Endothelial cell of umbilical vein (primary cell): ENCODE data around the gene SLC37A1. TPM values are rescaled to one million over a fixed set of nuclear protein-coding genes. Genes with fewer than 3 reads are reported as not detected.
"Not testable (repeated sequence)": the region's sequence is repeated elsewhere in the genome, so short reads cannot be mapped to it uniquely, and the experiment has no call there.

Experiments used
- BruUV-seq: library from RNA; stranded (reverse); fragments of 400-500 nt; replicated peaks from 2 replicates; lab custom pipeline; 2021; lab: Mats Ljungman, UMichigan
- CTCF ChIA-PET: fragments of 300-600, 350-600 bp; sonication (Branson Sonifier 250); formaldehyde crosslinking; loops from one replicate; lab custom pipeline; 2021; ENCODE audit warnings: antibody characterized with exemption, inconsistent platforms; lab: Charles Lee
- POLR2A ChIA-PET: fragments of 300-600, 350-600 bp; sonication (Branson Sonifier 250); formaldehyde crosslinking; loops from one replicate; lab custom pipeline; 2021; ENCODE audit warnings: antibody characterized with exemption, inconsistent platforms; lab: Charles Lee
- DNase-seq: peaks from one replicate; pipeline ENCODE4 v3.0.0-alpha.2; 2011; ENCODE audit warnings: low read depth, low spot score
- FAIRE-seq: peaks from 2 replicates; lab custom pipeline; 2011; peaks lifted over from hg19 to GRCh38; lab: Jason Lieb, UNC
- H2AFZ ChIP-seq: 2 replicates; pipeline ENCODE4 v1.6.0; 2012; ENCODE audit warnings: low read depth, low read length, control low read depth, inconsistent platforms
- H3K27ac ChIP-seq: 2 replicates; pipeline ENCODE4 v1.5.1; 2011; ENCODE audit warnings: low read depth, mild to moderate bottlenecking, control low read depth, low read length, moderate library complexity; ENCODE audit not compliant: insufficient read depth
- H3K27me3 ChIP-seq, 2 experiments: 2 replicates each; pipeline versions ENCODE4 v1.6.0 to v1.6.1; 2011; ENCODE audit warnings: low read length in 2 of 2, mixed read lengths in 1 of 2; ENCODE audit not compliant: control insufficient read depth in 2 of 2, insufficient read depth in 2 of 2
- H3K36me3 ChIP-seq, 2 experiments: 2 replicates in 1 of 2; 3 replicates in 1 of 2; pipeline ENCODE4 v1.5.1; 2011; ENCODE audit warnings: low read length in 2 of 2, mild to moderate bottlenecking in 1 of 2, moderate library complexity in 1 of 2; ENCODE audit not compliant: control insufficient read depth in 2 of 2, insufficient read depth in 2 of 2; ENCODE audit errors: extremely low read depth in 1 of 2
- H3K4me1 ChIP-seq: 3 replicates; pipeline ENCODE4 v1.5.1; 2011; ENCODE audit warnings: mild to moderate bottlenecking, low read length; ENCODE audit not compliant: control insufficient read depth, insufficient read depth; ENCODE audit errors: extremely low read depth
- H3K4me2 ChIP-seq: 2 replicates; pipeline ENCODE4 v1.6.1; 2011; ENCODE audit warnings: low read length, control low read depth, mixed read lengths; ENCODE audit not compliant: insufficient read depth
- H3K4me3 ChIP-seq, 3 experiments: fragments of 200-600 bp in 1 of 3; sonication (generic), shearing (Covaris generic) in 1 of 3; replicated peaks in 1 of 3; 2 replicates each; pipeline ENCODE4 v1.5.1; 2011 to 2016; ENCODE audit warnings: control low read depth in 3 of 3, low read length in 3 of 3, mild to moderate bottlenecking in 2 of 3, inconsistent platforms in 1 of 3, low read depth in 1 of 3, moderate library complexity in 1 of 3; ENCODE audit not compliant: insufficient read depth in 1 of 3
- H3K79me2 ChIP-seq: 2 replicates; pipeline ENCODE4 v1.6.0; 2012; ENCODE audit warnings: low read length, inconsistent platforms; ENCODE audit not compliant: control insufficient read depth, insufficient read depth
- H3K9ac ChIP-seq: replicated peaks from 2 replicates; pipeline ENCODE3; 2011; ENCODE audit warnings: low read length, control low read depth; ENCODE audit not compliant: insufficient read depth; ENCODE audit errors: extremely low read depth
- H3K9me1 ChIP-seq: replicated peaks from 3 replicates; pipeline ENCODE4 v1.6.0; 2011; ENCODE audit warnings: mild to moderate bottlenecking, low read length; ENCODE audit not compliant: control insufficient read depth, insufficient read depth; ENCODE audit errors: extremely low read depth
- H3K9me3 ChIP-seq: replicated peaks from 2 replicates; pipeline ENCODE4 v1.5.1; 2012; ENCODE audit warnings: low read length, inconsistent platforms; ENCODE audit not compliant: control insufficient read depth, insufficient read depth
- H4K20me1 ChIP-seq: replicated peaks from 2 replicates; pipeline ENCODE3; 2011; ENCODE audit warnings: mild to moderate bottlenecking, low read length; ENCODE audit not compliant: control insufficient read depth, insufficient read depth; ENCODE audit errors: extremely low read depth
- CTCF ChIP-seq, 2 donors: IDR thresholded peaks; 1 replicate in 1 of 2; 2 replicates in 1 of 2; pipeline ENCODE4 v1.5.1; 2011; ENCODE audit warnings: low read length in 2 of 2, mild to moderate bottlenecking in 2 of 2, moderate library complexity in 2 of 2, control low read depth in 1 of 2, inconsistent platforms in 1 of 2, low read depth in 1 of 2; ENCODE audit not compliant: insufficient read depth in 1 of 2; ENCODE audit errors: extremely low read depth in 1 of 2
- EZH2 ChIP-seq: IDR thresholded peaks from 2 replicates; pipeline ENCODE4 v1.6.1; 2012; ENCODE audit warnings: borderline replicate concordance, low read depth, mild to moderate bottlenecking, moderate library complexity, low read length, inconsistent platforms; ENCODE audit not compliant: severe bottlenecking
- FOS ChIP-seq: IDR thresholded peaks from 2 replicates; pipeline ENCODE4 v1.6.1; 2011; ENCODE audit warnings: mild to moderate bottlenecking, low read length, moderate library complexity, borderline replicate concordance; ENCODE audit not compliant: insufficient read depth
- GATA2 ChIP-seq: IDR thresholded peaks from 2 replicates; pipeline ENCODE4 v1.7.0; 2011; ENCODE audit warnings: low read depth, mild to moderate bottlenecking, moderate library complexity, mixed read lengths, low read length; ENCODE audit not compliant: insufficient read length, insufficient read depth
- JUN ChIP-seq: IDR thresholded peaks from 2 replicates; pipeline ENCODE4 v1.6.1; 2011; ENCODE audit warnings: borderline replicate concordance, low read depth; ENCODE audit not compliant: insufficient read length, insufficient read depth
- MAX ChIP-seq: IDR thresholded peaks from 2 replicates; pipeline ENCODE4 v1.6.1; 2011; ENCODE audit not compliant: insufficient read depth, insufficient read length
- MYC ChIP-seq: IDR thresholded peaks from one replicate; pipeline ENCODE4 v1.6.1; 2011; ENCODE audit warnings: mild to moderate bottlenecking, low read depth, low read length
- POLR2A ChIP-seq: IDR thresholded peaks from 2 replicates; pipeline ENCODE4 v1.6.1; 2012; ENCODE audit warnings: low read depth, mild to moderate bottlenecking, control low read depth, low read length
- POLR2AphosphoS5 ChIP-seq: IDR thresholded peaks from 2 replicates; pipeline ENCODE4 v1.6.1; 2012; ENCODE audit warnings: low read depth, mild to moderate bottlenecking, control low read depth, low read length, moderate library complexity; ENCODE audit not compliant: insufficient read depth
- dilution Hi-C: fragments of 300-500 bp; cut with MboI; formaldehyde crosslinking; loops from one replicate; pipeline ENCODE4 v1.15.0; 2019; ENCODE audit warnings: low sequenced_read_pairs; ENCODE audit not compliant: extremely low pct_ligation_motif_present
- intact Hi-C: fragments of 100-400 bp; cut with micrococcal nuclease; formaldehyde crosslinking; loops from one replicate; pipeline ENCODE4 v1.10.0; 2022
- polyA plus RNA-seq, 4 experiments: library from polyadenylated mRNA; depleted of rRNA in 3 of 4; stranded (reverse) in 3 of 4; unstranded in 1 of 4; fragments of >200 nt; gene quantifications; 2 replicates each; pipeline versions ENCODE4 v1.2.1 to v1.2.3, GENCODE V29; 2011 to 2012; ENCODE audit warnings: missing spikeins in 1 of 4
- total RNA-seq: library from RNA; stranded (reverse); gene quantifications from 2 replicates; pipeline ENCODE4 v1.2.3, GENCODE V29; 2021

Gene SLC37A1
- total and polyA plus RNA-seq, 2 donors (not counting 3 experiments of a cell fraction or from before 2014, with no cell fraction given) = 4.7 to 7.6 TPM

GRCh38 chr21:42614811-42615351 is 101.2 kb downstream of the SLC37A1 start:
- TF ChIP-seq CTCF (IDR thresholded peaks at IDR 0.05; ENCODE audit: extremely low read depth in 1 of 2, insufficient read depth in 1 of 2, low read depth in 1 of 2, low read length in 2 of 2) = no peak
- no peak for TF ChIP-seq POLR2A
- no peak for TF ChIP-seq GATA2
- TF ChIP-seq JUN = no peak
- TF ChIP-seq EZH2 = no peak
- no peak for TF ChIP-seq MAX
- no peak for TF ChIP-seq POLR2AphosphoS5
- no peak for TF ChIP-seq MYC
- no peak for TF ChIP-seq FOS
- H3K9me3 ChIP-seq = no peaks in the 10 kb centered on the region
- no peak overlapping the region for H3K9ac ChIP-seq
- no peak overlapping the region for H3K27ac ChIP-seq
- no peaks in the 10 kb centered on the region for H3K36me3 ChIP-seq
- CTCF ChIA-PET = no interaction called here
- no peaks in the 10 kb centered on the region for H4K20me1 ChIP-seq
- POLR2A ChIA-PET = no interaction called here
- no peak overlapping the region for H3K4me3 ChIP-seq
- FAIRE-seq (no peak), DNase-seq (no peak)
- no peaks in the 10 kb centered on the region for H3K79me2 ChIP-seq
- H3K4me1 ChIP-seq = no peaks in the 10 kb centered on the region
- dilution Hi-C loops = no loop called here
- no peaks in the 10 kb centered on the region for H3K9me1 ChIP-seq
- H2AFZ ChIP-seq = no peak overlapping the region
- intact Hi-C loops = no loop called here
- no TSS peak for BruUV-seq
- H3K4me2 ChIP-seq = no peak overlapping the region
- peaks cover 3 to 7% of the 10 kb centered on the region in 2 experiments for H3K27me3 ChIP-seq

GRCh38 chr21:42615377-42615776 is 101.7 kb downstream of the SLC37A1 start:
- dilution Hi-C loops, H3K79me2 ChIP-seq, H3K4me1 ChIP-seq, H3K27ac ChIP-seq, H4K20me1 ChIP-seq, POLR2A ChIA-PET, BruUV-seq, CTCF ChIA-PET, H3K9me3 ChIP-seq, H2AFZ ChIP-seq, intact Hi-C loops, H3K36me3 ChIP-seq, H3K27me3 ChIP-seq, H3K4me2 ChIP-seq, H3K9me1 ChIP-seq, H3K4me3 ChIP-seq, DNase-seq, H3K9ac ChIP-seq: not testable (repeated sequence)
- FAIRE-seq = peak; percentile 38
